Ammon's horn (tissue), 1 donor: ENCODE data around the gene GPX4.

ENCODE experiments used
- DNase-seq: peaks from one replicate; pipeline ENCODE4 v3.0.0-alpha.2; 2016; ENCODE audit warnings: low spot score

Gene GPX4

DNA sequence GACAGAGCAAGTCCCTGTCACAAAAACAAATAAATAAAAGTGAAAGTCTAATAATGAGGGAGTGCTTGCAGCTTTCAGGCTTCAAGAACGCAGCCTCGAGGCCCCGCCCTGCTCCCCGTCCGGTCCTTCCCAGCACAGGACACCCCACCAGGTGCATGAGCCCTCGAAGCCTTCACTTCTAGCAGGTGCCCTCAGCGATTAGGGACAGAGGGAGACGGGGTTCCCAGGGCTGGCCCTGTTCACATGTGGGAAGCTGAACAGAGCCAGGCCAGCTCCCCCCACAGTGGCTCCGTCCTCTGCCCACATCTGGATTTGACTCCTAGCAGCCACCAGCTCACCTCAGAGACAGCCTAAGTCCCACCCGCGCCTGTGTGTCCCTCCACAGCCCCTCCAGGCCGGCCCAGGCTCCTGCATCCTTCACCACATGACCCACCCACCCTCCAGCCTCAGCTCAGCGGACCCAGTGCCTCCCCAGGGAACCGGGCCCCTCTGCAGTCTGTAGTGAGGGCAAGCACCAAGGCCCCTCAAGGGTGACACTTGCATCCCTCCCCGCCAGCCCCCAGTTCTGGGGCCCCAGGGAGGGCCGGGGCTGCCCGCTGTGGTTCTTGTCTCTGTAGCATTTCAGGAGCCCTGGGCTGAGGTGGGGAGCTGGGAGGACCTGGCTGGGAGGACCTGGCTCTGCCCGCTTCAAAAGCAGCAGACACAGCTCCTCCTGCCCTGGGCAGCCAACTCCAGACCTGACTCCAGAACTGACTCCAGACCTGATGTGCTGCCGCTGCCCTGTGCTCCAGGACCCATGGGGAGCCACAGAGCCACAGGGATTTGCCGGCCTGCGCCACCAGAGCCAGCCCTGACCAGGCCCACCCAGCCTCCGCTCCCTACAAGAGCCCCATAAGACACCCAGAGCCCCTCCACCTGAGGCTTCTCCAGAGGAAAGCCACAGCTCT, 27.2 kb downstream of the GPX4 start:
- no peak for DNase-seq

DNA sequence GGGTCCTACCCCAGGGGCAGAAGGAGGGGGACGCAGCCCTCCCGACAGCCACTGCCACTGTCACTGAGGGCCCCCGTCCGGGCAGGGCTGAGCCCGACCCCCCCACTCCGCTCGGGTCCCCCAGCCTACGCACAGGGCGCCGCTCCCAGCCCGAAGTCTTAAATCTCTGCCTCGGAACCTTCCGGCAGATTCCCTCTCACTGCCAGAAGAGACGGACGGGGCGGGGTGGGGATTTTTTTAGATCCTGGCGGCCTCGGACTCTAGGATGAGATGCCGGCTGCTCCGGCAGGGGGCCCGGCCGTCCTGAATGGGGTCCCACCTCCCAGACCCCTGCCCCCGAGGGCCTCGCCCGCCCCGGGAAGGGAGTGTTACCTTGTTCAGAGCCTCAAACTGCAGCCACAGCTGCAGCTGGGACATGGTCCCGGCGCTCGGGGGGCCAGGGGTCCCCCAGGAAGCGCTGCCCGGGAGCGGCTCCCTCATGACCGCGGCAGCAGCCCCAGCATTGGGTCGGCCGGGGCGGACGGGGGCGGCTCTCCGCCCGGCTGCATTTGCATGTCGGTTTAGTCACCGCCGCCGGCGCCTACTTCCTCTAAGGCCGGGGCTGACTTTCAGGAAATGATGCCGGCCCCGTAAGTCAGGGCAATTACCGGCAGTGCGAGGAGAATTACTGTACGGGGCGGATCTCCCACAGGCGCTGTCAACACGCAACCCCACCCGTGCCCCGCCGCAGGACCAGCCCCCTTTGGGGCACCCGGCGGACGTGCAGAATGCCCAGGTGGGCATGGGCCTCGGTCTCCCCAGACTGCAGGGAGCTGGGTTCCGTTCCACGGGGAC, 28.1 kb downstream of the GPX4 start:
- peak; percentile 57 for DNase-seq

GRCh38 chr19:1132552-1133383, 29.0 kb downstream of the GPX4 start:
- no peak for DNase-seq

DNA sequence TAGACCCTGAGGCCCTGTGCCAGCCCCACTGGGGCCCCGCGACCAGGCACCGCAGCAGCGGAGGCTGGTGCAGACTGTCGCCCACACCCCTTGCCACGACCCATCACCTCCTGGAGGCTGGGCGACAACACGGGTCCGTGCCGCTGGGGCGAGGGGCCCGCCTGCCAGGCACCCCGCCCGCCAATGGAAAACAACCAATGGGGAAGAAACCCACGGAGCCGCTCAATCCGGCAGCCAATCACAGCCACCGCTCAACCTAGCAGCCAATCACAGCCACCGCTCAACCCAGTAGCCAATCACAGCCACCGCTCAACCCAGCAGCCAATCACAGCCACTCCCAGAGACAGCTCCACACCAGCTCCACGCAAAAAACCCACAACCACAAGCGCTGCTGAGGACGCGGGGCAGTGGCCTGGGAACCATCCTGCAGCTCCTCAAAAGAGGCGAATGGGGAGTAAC, 29.7 kb downstream of the GPX4 start:
- DNase-seq: no peak

DNA sequence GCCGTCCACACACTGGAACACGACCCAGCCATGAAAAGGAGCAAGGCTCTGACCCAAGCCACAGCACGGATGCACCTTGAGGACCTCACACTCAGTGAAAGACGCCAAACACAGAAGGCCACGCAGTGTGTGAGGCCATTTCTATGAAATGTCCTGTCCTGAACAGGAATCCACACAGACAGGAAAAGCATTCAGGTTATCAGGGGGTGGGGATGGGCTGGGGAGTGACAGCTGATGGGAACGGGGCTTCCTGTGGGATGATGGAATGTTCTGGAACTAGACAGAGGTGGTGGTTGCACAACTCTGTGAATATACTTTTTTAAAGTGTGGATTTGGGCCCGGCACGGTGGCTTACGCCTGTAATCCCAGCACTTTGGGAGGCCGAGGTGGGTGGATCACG, 30.6 kb downstream of the GPX4 start:
- DNase-seq: no peak

DNA sequence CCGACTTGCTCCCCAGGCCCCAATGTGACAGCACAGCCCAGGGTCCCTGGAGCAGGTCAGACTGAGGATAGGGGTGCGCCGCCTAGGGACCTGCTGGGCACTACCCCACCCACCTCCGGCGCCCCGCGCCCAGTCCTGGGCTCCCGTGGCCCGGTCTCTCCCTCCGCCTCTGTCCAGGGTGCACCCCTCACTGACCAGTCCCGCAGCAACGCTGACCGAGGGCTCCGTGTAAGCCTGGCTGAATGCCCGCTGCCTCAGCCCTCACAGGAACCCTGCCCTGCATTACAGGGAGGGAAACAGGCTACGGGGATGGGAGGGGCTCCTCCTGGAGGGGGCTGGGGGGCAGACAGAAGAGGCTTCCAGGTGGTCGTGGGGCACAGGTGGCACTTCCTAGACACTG, 31.7 kb downstream of the GPX4 start:
- no peak for DNase-seq

- DNase-seq: no peak
Observed at GRCh38 chr19:1136201-1136600, 32.4 kb downstream of the GPX4 start.

- DNase-seq: no peak
Observed at GRCh38 chr19:1136621-1137317, 33.0 kb downstream of the GPX4 start.

- DNase-seq: no peak
Observed at GRCh38 chr19:1138121-1138520, 34.3 kb downstream of the GPX4 start.

DNA sequence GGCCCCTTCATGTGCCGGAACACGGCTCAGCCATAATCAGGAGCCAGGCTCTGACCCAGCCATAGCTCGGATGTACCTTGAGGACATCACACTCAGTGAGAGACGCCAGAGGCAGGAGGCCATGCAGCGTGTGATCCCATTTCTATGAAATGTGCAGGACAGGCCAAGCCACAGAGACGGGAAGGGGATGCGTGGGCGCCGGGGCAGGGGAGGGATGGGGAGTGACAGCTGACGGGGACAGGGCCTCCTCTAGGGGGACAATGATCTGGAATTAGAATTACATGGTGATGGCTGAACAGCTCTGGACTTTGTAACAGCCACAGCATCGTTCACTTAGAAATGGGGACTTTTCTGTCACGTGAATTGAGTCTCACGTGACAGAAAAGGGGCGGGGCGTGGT, 35.3 kb downstream of the GPX4 start:
- no peak for DNase-seq

GRCh38 chr19:1140272-1141027, 36.7 kb downstream of the GPX4 start:
- DNase-seq: no peak

- DNase-seq: no peak
Observed at GRCh38 chr19:1141944-1142343, 38.1 kb downstream of the GPX4 start.

GRCh38 chr19:1143828-1144399, 40.1 kb downstream of the GPX4 start:
- no peak for DNase-seq

GRCh38 chr19:1144741-1145140, 40.9 kb downstream of the GPX4 start:
- DNase-seq: no peak

GRCh38 chr19:1145635-1146411, 42.0 kb downstream of the GPX4 start:
- no peak for DNase-seq

DNA sequence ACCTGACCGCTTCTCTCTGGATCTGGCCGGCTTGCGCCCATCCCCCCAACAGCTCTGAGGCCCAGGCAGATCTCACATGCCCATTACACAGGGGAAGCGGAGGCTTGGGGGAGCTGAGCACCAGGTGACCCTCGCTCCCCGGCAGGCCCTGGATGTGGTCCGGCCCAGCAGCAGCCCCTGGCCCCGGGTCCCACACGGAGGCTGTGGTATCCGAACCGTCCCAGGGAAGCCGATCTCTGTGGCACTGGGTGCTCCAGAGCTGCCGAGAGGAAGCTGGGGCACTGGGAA, 42.6 kb downstream of the GPX4 start:
- DNase-seq: no peak

- DNase-seq: no peak
Observed at GRCh38 chr19:1146858-1147780, 43.3 kb downstream of the GPX4 start.

DNA sequence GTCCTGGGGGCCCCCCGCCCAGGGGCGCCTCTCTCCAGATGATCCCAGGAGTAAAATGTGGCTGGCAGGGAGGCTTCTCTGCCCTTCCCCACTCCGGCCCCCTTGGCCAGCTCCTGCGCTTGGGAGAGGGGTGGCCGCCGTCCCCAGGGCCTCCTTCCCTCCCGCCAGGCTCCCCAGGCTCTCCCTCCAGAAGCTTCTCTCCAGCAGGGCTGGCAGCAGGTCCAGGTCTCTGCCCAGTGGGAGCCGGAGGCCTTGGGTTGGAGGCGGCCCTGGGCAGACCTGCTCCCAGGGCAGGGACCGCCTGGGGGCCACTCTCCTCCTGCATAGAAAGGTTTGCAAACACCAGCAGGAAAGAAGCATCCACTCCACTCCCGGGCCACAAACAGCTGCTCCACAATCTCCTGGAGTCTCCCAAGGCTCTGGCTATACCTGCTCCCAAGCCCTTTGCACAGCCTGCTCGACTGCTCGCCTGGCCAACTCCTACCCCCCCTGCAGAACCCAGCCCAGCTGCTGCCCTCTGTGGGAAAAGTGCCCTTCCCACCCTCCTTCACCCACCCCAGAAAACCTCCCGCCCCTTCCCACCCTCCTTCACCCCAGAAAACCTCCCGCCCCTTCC, 44.2 kb downstream of the GPX4 start:
- DNase-seq: no peak
